ENCODE measurements around the gene IFNB1.

DNA sequence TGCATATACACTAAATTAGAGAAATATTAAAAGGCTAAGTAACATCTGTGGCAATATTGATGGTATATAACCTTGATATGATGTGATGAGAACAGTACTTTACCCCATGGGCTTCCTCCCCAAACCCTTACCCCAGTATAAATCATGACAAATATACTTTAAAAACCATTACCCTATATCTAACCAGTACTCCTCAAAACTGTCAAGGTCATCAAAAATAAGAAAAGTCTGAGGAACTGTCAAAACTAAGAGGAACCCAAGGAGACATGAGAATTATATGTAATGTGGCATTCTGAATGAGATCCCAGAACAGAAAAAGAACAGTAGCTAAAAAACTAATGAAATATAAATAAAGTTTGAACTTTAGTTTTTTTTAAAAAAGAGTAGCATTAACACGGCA, 7.3 kb upstream of the IFNB1 start:
- no peak for TF ChIP-seq POLR2A (IDR thresholded peaks at IDR 0.05; ENCODE audit: low read depth, low read length)
- no peak for TF ChIP-seq TAF1 (IDR thresholded peaks at IDR 0.05; ENCODE audit: low read depth, low read length)

All from GM12891 (cell line).